ENCODE results near the gene SULF2. TPM values are rescaled to one million over a fixed set of nuclear protein-coding genes. Genes with fewer than 3 reads are reported as not detected.

Gene SULF2
- total and polyA plus RNA-seq, 2 of the 4 experiments (the other 2 are of a cell fraction), result 0.54 to 0.77 TPM

GRCh38 chr20:47711046-47711752, 74.1 kb downstream of the SULF2 start:
- dilution Hi-C loops (cut with HindIII; ENCODE audit: low sequenced_read_pairs, unreplicated experiment), result no loop called here
- POLR2A ChIA-PET (ENCODE audit: unreplicated experiment), result no interaction called here

More at GRCh38 chr20:47711046-47711752, 74.1 kb downstream of the SULF2 start:
- Histone ChIP-seq H3K18ac (ENCODE audit: low read depth, low read length) (no peak overlapping the region), H2AFZ (replicated peaks; ENCODE audit: low read length, poor library complexity) (no peak overlapping the region), H3K9ac (ENCODE audit: low read depth, low read length) (no peak overlapping the region), H2BK5ac (ENCODE audit: low read depth, low read length, poor library complexity, severe bottlenecking) (no peak overlapping the region), H2BK120ac (ENCODE audit: low read depth, low read length) (no peak overlapping the region), H2AK5ac (ENCODE audit: low read depth, low read length) (no peak overlapping the region), H3K4me2 (ENCODE audit: low read depth, low read length) (no peak overlapping the region), H3K9me3 (ENCODE audit: control insufficient read depth, insufficient read depth, low read length) (no peaks in the 10 kb centered on the region), H4K91ac (ENCODE audit: insufficient read depth, low read depth, low read length) (no peak overlapping the region), H3K56ac (ENCODE audit: extremely low read depth, insufficient read depth, low read length) (no peak overlapping the region), H3K23ac (ENCODE audit: low read depth, low read length) (no peak overlapping the region), H2BK20ac (ENCODE audit: low read depth, low read length) (no peak overlapping the region), H4K5ac (ENCODE audit: low read depth, low read length) (no peak overlapping the region), H3K79me1 (ENCODE audit: low read depth in 1 of 2, low read length in 2 of 2) (no peaks in the 10 kb centered on the region), H2BK15ac (ENCODE audit: low read depth, low read length) (no peak overlapping the region), H3K9me1 (ENCODE audit: insufficient read depth, low read length) (no peaks in the 10 kb centered on the region), H4K8ac (ENCODE audit: low read depth in 2 of 2, low read length in 2 of 2) (no peak overlapping the region), H3K4me1 (ENCODE audit: control insufficient read depth, insufficient read depth, low read length) (no peaks in the 10 kb centered on the region; the same call in 1 of the 2 replicates), H3K4me3 (ENCODE audit: insufficient read depth, low read depth, low read length) (no peak overlapping the region), H2AK9ac (replicated peaks; ENCODE audit: low read depth, low read length, poor library complexity) (no peak overlapping the region), H3K36me3 (ENCODE audit: control insufficient read depth, insufficient read depth, low read length) (no peaks in the 10 kb centered on the region), H3K27me3 (ENCODE audit: control insufficient read depth, insufficient read depth, low read length) (peaks cover 8% of the 10 kb centered on the region), H3K4ac (ENCODE audit: low read depth, low read length) (no peak overlapping the region), H3K27ac (ENCODE audit: insufficient read depth, low read length) (no peak overlapping the region), H4K20me1 (ENCODE audit: insufficient read depth, low read length) (no peaks in the 10 kb centered on the region), H3K14ac (replicated peaks; ENCODE audit: low read depth, low read length) (no peak overlapping the region)
- in situ Hi-C loops (cut with MboI; ENCODE audit: low sequenced_read_pairs), result no loop called here
- BruUV-seq (replicated peaks), result no TSS peak
- CTCF ChIA-PET, result no interaction called here
- ATAC-seq (ENCODE audit: low read depth) (no peak), DNase-seq (no peak)
- 29% methylated on average over 5 of the region's 19 CpGs; no CpG with 5 or more reads in 1 of the 2 experiments for WGBS, 2 experiments (ENCODE audit: extremely low coverage in 2 of 2, insufficient read length in 1 of 2)
- TF ChIP-seq BHLHE40 (IDR thresholded peaks at IDR 0.05; ENCODE audit: low read depth, low read length) (no peak), MXI1 (IDR thresholded peaks at IDR 0.05; ENCODE audit: borderline replicate concordance, low read depth, low read length) (no peak), CHD1 (IDR thresholded peaks at IDR 0.05; ENCODE audit: low read depth, low read length) (no peak), CEBPB (IDR thresholded peaks at IDR 0.05; ENCODE audit: low read depth, low read length) (no peak)
- intact Hi-C loops (cut with micrococcal nuclease), result no loop called here

Measured in IMR-90 (cell line).